HepG2 (cell line): ENCODE results near the gene CLEC2D. TPM values are rescaled to one million over a fixed set of nuclear protein-coding genes. Genes with fewer than 3 reads are reported as not detected.

Experiments used
- ATF7 ChIP-seq, 2 experiments: fragments of 450-650 bp in 1 of 2; sonication (generic) in 1 of 2; formaldehyde crosslinking in 1 of 2; IDR thresholded peaks; 2 replicates each; pipeline versions ENCODE4 v1.4.0 to v1.6.1; 2016 to 2020; ENCODE audit warnings: antibody characterized with exemption in 1 of 2, mild to moderate bottlenecking in 1 of 2, missing genetic modification reagents in 1 of 2
- ATRX ChIP-seq: sonication (generic); formaldehyde crosslinking; IDR thresholded peaks from 2 replicates; pipeline ENCODE4 v1.4.0; 2020; ENCODE audit warnings: missing genetic modification reagents, borderline replicate concordance
- NFIB ChIP-seq: sonication (generic); formaldehyde crosslinking; IDR thresholded peaks from 2 replicates; pipeline ENCODE4 v1.9.0; 2021; ENCODE audit warnings: missing genetic modification reagents, mild to moderate bottlenecking, borderline replicate concordance
- NR2C2 ChIP-seq: sonication (generic); formaldehyde crosslinking; IDR thresholded peaks from 2 replicates; pipeline ENCODE4 v1.4.0; 2020; ENCODE audit warnings: missing genetic modification reagents, mild to moderate bottlenecking, moderate library complexity, borderline replicate concordance
- PCBP2 ChIP-seq: fragments of 200-400 bp; formaldehyde crosslinking; optimal IDR thresholded peaks from 2 replicates; pipeline ENCODE3; 2018; ENCODE audit warnings: low read length, low read depth; ENCODE audit not compliant: poor library complexity, severe bottlenecking
- SKI ChIP-seq: fragments of 450-650 bp; IDR thresholded peaks from one replicate; pipeline ENCODE4 v1.6.1; 2018; ENCODE audit warnings: mild to moderate bottlenecking; ENCODE audit not compliant: partially characterized antibody
- SMYD3 ChIP-seq: sonication (generic); formaldehyde crosslinking; IDR thresholded peaks from 2 replicates; pipeline ENCODE4 v1.8.1; 2023; ENCODE audit warnings: mild to moderate bottlenecking, missing genetic modification reagents
- ZNF646 ChIP-seq: sonication (generic); formaldehyde crosslinking; IDR thresholded peaks from 2 replicates; pipeline ENCODE4 v1.9.0; 2021; ENCODE audit warnings: mild to moderate bottlenecking, missing genetic modification reagents
- polyA plus RNA-seq, 8 experiments: library from polyadenylated mRNA; depleted of rRNA in 3 of 8; stranded (reverse) in 7 of 8; unstranded in 1 of 8; fragments of >200 nt; fragmentation: Illumina TruSeq in 4 of 8; extraction: Trizol in 4 of 8; gene quantifications; 2 replicates each; pipeline versions ENCODE4 v1.2.1 to v1.2.3, GENCODE V29; 2011 to 2016; ENCODE audit warnings: low read depth in 4 of 8, missing spikeins in 1 of 8, mixed read lengths in 1 of 8; ENCODE audit not compliant: insufficient read depth in 1 of 8
- total RNA-seq, 5 experiments: library from RNA; depleted of rRNA; stranded (reverse); fragments of >200 nt; fragmentation: Illumina TruSeq; extraction: Trizol; gene quantifications; 2 replicates each; pipeline ENCODE4 v1.2.3, GENCODE V29; 2016; ENCODE audit warnings: low read depth in 1 of 5

CLEC2D gene
- total and polyA plus RNA-seq, 2 of the 13 experiments (the other 11 are each of a cell fraction or from before 2014, with no cell fraction given) = 2.5 to 8.6 TPM

GRCh38 chr12:9699898-9700605 lies 30.5 kb downstream of the CLEC2D start (continued):
- TF ChIP-seq ZNF646 (CRISPR knock-in tag) (no peak), NR2C2 (CRISPR knock-in tag) (no peak), ATF7 (IDR thresholded peaks at IDR 0.05) (no peak), ATF7 (CRISPR knock-in tag; IDR thresholded peaks at IDR 0.05) (no peak), SMYD3 (CRISPR knock-in tag) (no peak), SKI (no peak), ATRX (CRISPR knock-in tag) (no peak), NFIB (CRISPR knock-in tag) (no peak), PCBP2 (no peak)
